Fibroblast of skin of right biceps (primary cell): Measurements from ENCODE around the gene LRP1B.

Experiments
- DNase-seq: peaks from one replicate; pipeline ENCODE4 v3.0.0-alpha.2; 2013

Gene LRP1B

GRCh38 chr2:141653184-141653583, 477.6 kb downstream of the LRP1B start:
- DNase-seq: no peak

GRCh38 chr2:141652308-141652707, 478.5 kb downstream of the LRP1B start:
- DNase-seq: no peak

GRCh38 chr2:141647353-141647752, 483.5 kb downstream of the LRP1B start:
- DNase-seq: no peak

- peak; percentile 35 for DNase-seq
Measured at GRCh38 chr2:141641462-141641861, 489.4 kb downstream of the LRP1B start.

- DNase-seq: no peak
Measured at GRCh38 chr2:141639809-141640208, 491.0 kb downstream of the LRP1B start.

GRCh38 chr2:141633132-141633531, 497.7 kb downstream of the LRP1B start:
- no peak for DNase-seq

GRCh38 chr2:141630407-141630930, 500.3 kb downstream of the LRP1B start:
- DNase-seq: no peak

- DNase-seq: peak; percentile 2
Measured at GRCh38 chr2:141620372-141620771, 510.4 kb downstream of the LRP1B start.

GRCh38 chr2:141618457-141618856, 512.4 kb downstream of the LRP1B start:
- no peak for DNase-seq

- peak; percentile 30 for DNase-seq
Measured at GRCh38 chr2:141611981-141612380, 518.8 kb downstream of the LRP1B start.

GRCh38 chr2:141611176-141611571, 519.6 kb downstream of the LRP1B start:
- peak; percentile 4 for DNase-seq

GRCh38 chr2:141610564-141611175, 520.1 kb downstream of the LRP1B start:
- DNase-seq: no peak

GRCh38 chr2:141605163-141605562, 525.7 kb downstream of the LRP1B start:
- DNase-seq: no peak

GRCh38 chr2:141601511-141602152, 529.2 kb downstream of the LRP1B start:
- DNase-seq: no peak

- DNase-seq: no peak
Measured at GRCh38 chr2:141599721-141600120, 531.1 kb downstream of the LRP1B start.

- no peak for DNase-seq
Measured at GRCh38 chr2:141598982-141599381, 531.8 kb downstream of the LRP1B start.

- DNase-seq: peak; percentile 4
Measured at GRCh38 chr2:141595316-141595920, 535.4 kb downstream of the LRP1B start.

- no peak for DNase-seq
Measured at GRCh38 chr2:141591787-141592186, 539.0 kb downstream of the LRP1B start.

GRCh38 chr2:141590620-141591019, 540.2 kb downstream of the LRP1B start:
- DNase-seq: no peak

- DNase-seq: no peak
Measured at GRCh38 chr2:141589314-141589713, 541.5 kb downstream of the LRP1B start.

GRCh38 chr2:141586985-141587384, 543.8 kb downstream of the LRP1B start:
- no peak for DNase-seq

GRCh38 chr2:141582213-141582612, 548.6 kb downstream of the LRP1B start:
- DNase-seq: no peak

- DNase-seq: no peak
Measured at GRCh38 chr2:141579071-141579470, 551.7 kb downstream of the LRP1B start.

GRCh38 chr2:141570474-141571131, 560.2 kb downstream of the LRP1B start:
- DNase-seq: no peak
